PC-3 (cell line): Measurements from ENCODE around the gene TNIP1. TPM values are rescaled to one million over a fixed set of nuclear protein-coding genes. Genes with fewer than 3 reads are reported as not detected.

Experiments used
- ATAC-seq: fragments of 200-7000 bp; cut with Tn5 transposase; 2 replicates; pipeline ENCODE4 v1.9.1; 2020; ENCODE audit warnings: mild to moderate bottlenecking, moderate library complexity
- BruUV-seq: library from RNA; stranded (reverse); fragments of 400-500 nt; replicated peaks from 2 replicates; lab custom pipeline; 2021; lab: Mats Ljungman, UMichigan
- CTCF ChIA-PET: fragments of 300-600 bp; sonication (Branson Sonifier 250); formaldehyde crosslinking; loops from one replicate; lab custom pipeline; 2022; ENCODE audit warnings: antibody characterized with exemption; lab: Charles Lee
- POLR2A ChIA-PET: fragments of 300-600 bp; sonication (Branson Sonifier 250); formaldehyde crosslinking; loops from one replicate; lab custom pipeline; 2022; ENCODE audit warnings: antibody characterized with exemption; ENCODE audit not compliant: unreplicated experiment; lab: Charles Lee
- DNase-seq: peaks from one replicate; pipeline ENCODE4 v3.0.0-alpha.2; 2015
- H2AFZ ChIP-seq: fragments of 300-600 bp; sonication (generic); 2 replicates; pipeline ENCODE4 v1.6.0; 2016; ENCODE audit warnings: antibody characterized with exemption, low read length
- H3F3A ChIP-seq: fragments of 300-600 bp; sonication (generic); one replicate; pipeline ENCODE4 v1.6.0; 2017; ENCODE audit warnings: antibody characterized with exemption, low read length, control low read depth, mild to moderate bottlenecking; ENCODE audit not compliant: unreplicated experiment
- H3K27ac ChIP-seq: fragments of 300-600 bp; sonication (generic); 2 replicates; pipeline ENCODE4 v1.5.1; 2016; ENCODE audit warnings: mild to moderate bottlenecking, low read length
- H3K27me3 ChIP-seq: fragments of 300-600 bp; sonication (generic); 2 replicates; pipeline ENCODE4 v1.6.1; 2016; ENCODE audit warnings: low read length, mixed read lengths
- H3K36me3 ChIP-seq: fragments of 300-600 bp; sonication (generic); 2 replicates; pipeline ENCODE4 v1.6.1; 2016; ENCODE audit warnings: low read depth, mixed run types, low read length, mixed read lengths
- H3K4me1 ChIP-seq: fragments of 300-600 bp; sonication (generic); 2 replicates; pipeline ENCODE4 v1.5.1; 2016; ENCODE audit warnings: low read length; ENCODE audit not compliant: insufficient read depth
- H3K4me2 ChIP-seq: fragments of 300-600 bp; sonication (generic); 2 replicates; pipeline ENCODE4 v1.6.0; 2016; ENCODE audit warnings: low read length
- H3K4me3 ChIP-seq: fragments of 300-600 bp; sonication (generic); 2 replicates; pipeline ENCODE4 v1.5.1; 2016; ENCODE audit warnings: mild to moderate bottlenecking, low read length, mixed read lengths
- H3K79me2 ChIP-seq: fragments of 300-600 bp; sonication (generic); 2 replicates; pipeline ENCODE4 v1.6.1; 2017; ENCODE audit warnings: low read length, mixed read lengths
- H3K9ac ChIP-seq: fragments of 300-600 bp; sonication (generic); 2 replicates; pipeline ENCODE4 v1.6.0; 2016; ENCODE audit warnings: mild to moderate bottlenecking, low read length
- H3K9me2 ChIP-seq: fragments of 300-600 bp; sonication (generic); replicated peaks from 2 replicates; pipeline ENCODE4 v1.6.1; 2016; ENCODE audit warnings: mixed run types, low read length, mixed read lengths
- H3K9me3 ChIP-seq: fragments of 300-600 bp; sonication (generic); 2 replicates; pipeline ENCODE4 v1.6.1; 2016; ENCODE audit warnings: low read length, mixed read lengths
- H4K20me1 ChIP-seq: fragments of 300-600 bp; sonication (generic); 2 replicates; pipeline ENCODE4 v1.6.1; 2016; ENCODE audit warnings: low read length, mixed read lengths
- EZH2 ChIP-seq: fragments of 300-600 bp; sonication (generic); IDR thresholded peaks from one replicate; pipeline ENCODE4 v1.6.1; 2017; ENCODE audit warnings: antibody characterized with exemption, mild to moderate bottlenecking, low read length; ENCODE audit not compliant: unreplicated experiment
- EZH2phosphoT487 ChIP-seq: fragments of 300-600 bp; sonication (generic); IDR thresholded peaks from 2 replicates; pipeline ENCODE4 v1.6.1; 2018; ENCODE audit warnings: mild to moderate bottlenecking, antibody characterized with exemption, low read length, borderline replicate concordance
- intact Hi-C: fragments of 100-400 bp; cut with micrococcal nuclease; formaldehyde crosslinking; loops from 2 replicates; pipeline ENCODE4 v1.9.0; 2023
- total RNA-seq: library from RNA; depleted of rRNA; stranded (reverse); fragments of >200 nt; gene quantifications from 2 replicates; pipeline ENCODE4 v1.2.3, GENCODE V29; 2014
- TF ChIP-seq, protein P1 (sequence below): fragments of 300-600 bp; sonication (generic); conservative IDR thresholded peaks from 2 replicates; pipeline ENCODE4 v1.5.1; 2017; ENCODE audit warnings: antibody characterized with exemption, low read depth, mild to moderate bottlenecking, low read length

Gene TNIP1
- total RNA-seq, 1 experiment from 2014 or later, result 90.0 TPM

DNA sequence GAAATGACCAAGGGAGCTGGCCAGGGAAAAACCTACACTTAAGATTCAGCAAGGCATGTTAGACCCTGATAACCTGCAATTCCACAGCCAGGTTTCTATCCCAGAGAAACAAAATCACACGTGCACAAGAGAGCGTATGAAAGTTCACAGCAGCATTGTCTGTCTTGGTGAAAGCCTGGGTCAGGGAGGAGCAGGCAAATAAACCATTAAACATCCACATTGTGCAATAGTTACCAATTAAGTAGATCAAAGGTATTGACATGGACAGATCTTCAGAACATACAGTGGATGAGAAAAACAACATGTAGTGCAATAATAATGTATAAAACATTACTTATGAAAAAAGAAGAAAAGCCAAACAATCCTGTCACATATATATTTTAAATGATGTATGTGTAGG is 76.3 kb downstream of the TNIP1 start:
- no peak for ATAC-seq
- no peaks in the 10 kb centered on the region for H4K20me1 ChIP-seq
- no peaks in the 10 kb centered on the region for H3K79me2 ChIP-seq
- TF ChIP-seq EZH2phosphoT487 (no peak), EZH2 (no peak)
- TF ChIP-seq, protein P1, sequence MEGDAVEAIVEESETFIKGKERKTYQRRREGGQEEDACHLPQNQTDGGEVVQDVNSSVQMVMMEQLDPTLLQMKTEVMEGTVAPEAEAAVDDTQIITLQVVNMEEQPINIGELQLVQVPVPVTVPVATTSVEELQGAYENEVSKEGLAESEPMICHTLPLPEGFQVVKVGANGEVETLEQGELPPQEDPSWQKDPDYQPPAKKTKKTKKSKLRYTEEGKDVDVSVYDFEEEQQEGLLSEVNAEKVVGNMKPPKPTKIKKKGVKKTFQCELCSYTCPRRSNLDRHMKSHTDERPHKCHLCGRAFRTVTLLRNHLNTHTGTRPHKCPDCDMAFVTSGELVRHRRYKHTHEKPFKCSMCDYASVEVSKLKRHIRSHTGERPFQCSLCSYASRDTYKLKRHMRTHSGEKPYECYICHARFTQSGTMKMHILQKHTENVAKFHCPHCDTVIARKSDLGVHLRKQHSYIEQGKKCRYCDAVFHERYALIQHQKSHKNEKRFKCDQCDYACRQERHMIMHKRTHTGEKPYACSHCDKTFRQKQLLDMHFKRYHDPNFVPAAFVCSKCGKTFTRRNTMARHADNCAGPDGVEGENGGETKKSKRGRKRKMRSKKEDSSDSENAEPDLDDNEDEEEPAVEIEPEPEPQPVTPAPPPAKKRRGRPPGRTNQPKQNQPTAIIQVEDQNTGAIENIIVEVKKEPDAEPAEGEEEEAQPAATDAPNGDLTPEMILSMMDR, result no peak
- intact Hi-C loops, result no loop called here
- no peaks in the 10 kb centered on the region for H3K9me2 ChIP-seq
- no peak for DNase-seq
- H3K9me3 ChIP-seq, result no peaks in the 10 kb centered on the region
- ChIA-PET POLR2A (no interaction called here), CTCF (interaction anchor here (0.6 kb wide), 1 partner anchor 375 kb away, joined by 3 read pairs; no protein-coding TSS in a partner anchor)
- H3K27ac ChIP-seq, result no peak overlapping the region
- no peaks in the 10 kb centered on the region for H3F3A ChIP-seq
- H3K4me3 ChIP-seq, result no peak overlapping the region
- BruUV-seq, result no TSS peak
- no peak overlapping the region for H2AFZ ChIP-seq
- H3K4me2 ChIP-seq, result no peak overlapping the region
- H3K36me3 ChIP-seq, result no peaks in the 10 kb centered on the region
- no peaks in the 10 kb centered on the region for H3K4me1 ChIP-seq
- H3K9ac ChIP-seq, result no peak overlapping the region
- no peaks in the 10 kb centered on the region for H3K27me3 ChIP-seq

DNA sequence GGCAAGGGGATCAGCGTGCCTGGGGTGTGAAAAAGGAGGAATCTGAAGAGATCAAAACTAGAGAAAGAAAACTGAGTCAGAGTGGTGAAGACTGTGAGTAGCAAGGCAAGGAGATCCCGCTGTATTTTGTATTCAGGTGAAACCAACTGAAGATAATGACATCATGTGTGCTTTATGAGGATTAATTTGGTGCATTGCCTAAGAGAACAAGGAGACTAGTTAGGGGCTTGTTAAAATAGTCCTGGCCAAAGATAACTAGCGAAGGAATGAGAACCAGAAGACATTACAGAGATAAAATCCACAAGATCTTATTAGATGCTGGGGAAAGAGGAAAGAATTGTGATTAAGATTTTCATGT is 77.4 kb downstream of the TNIP1 start:
- Histone ChIP-seq H3K79me2 (no peaks in the 10 kb centered on the region), H3K36me3 (no peaks in the 10 kb centered on the region), H3K4me1 (no peaks in the 10 kb centered on the region), H2AFZ (no peak overlapping the region), H3K27me3 (no peaks in the 10 kb centered on the region), H3K9me3 (no peaks in the 10 kb centered on the region), H3F3A (no peaks in the 10 kb centered on the region), H4K20me1 (no peaks in the 10 kb centered on the region), H3K9ac (no peak overlapping the region), H3K27ac (no peak overlapping the region), H3K9me2 (no peaks in the 10 kb centered on the region), H3K4me2 (no peak overlapping the region), H3K4me3 (no peak overlapping the region)
- no peak for ATAC-seq
- ChIA-PET POLR2A (no interaction called here), CTCF (no interaction called here)
- TF ChIP-seq EZH2, result no peak
- TF ChIP-seq, protein P1, result no peak
- TF ChIP-seq EZH2phosphoT487, result no peak
- BruUV-seq, result no TSS peak
- intact Hi-C loops, result loop anchor here (2.0 kb wide), 1 partner anchor 203 kb away; no protein-coding TSS in a partner anchor
- no peak for DNase-seq

DNA sequence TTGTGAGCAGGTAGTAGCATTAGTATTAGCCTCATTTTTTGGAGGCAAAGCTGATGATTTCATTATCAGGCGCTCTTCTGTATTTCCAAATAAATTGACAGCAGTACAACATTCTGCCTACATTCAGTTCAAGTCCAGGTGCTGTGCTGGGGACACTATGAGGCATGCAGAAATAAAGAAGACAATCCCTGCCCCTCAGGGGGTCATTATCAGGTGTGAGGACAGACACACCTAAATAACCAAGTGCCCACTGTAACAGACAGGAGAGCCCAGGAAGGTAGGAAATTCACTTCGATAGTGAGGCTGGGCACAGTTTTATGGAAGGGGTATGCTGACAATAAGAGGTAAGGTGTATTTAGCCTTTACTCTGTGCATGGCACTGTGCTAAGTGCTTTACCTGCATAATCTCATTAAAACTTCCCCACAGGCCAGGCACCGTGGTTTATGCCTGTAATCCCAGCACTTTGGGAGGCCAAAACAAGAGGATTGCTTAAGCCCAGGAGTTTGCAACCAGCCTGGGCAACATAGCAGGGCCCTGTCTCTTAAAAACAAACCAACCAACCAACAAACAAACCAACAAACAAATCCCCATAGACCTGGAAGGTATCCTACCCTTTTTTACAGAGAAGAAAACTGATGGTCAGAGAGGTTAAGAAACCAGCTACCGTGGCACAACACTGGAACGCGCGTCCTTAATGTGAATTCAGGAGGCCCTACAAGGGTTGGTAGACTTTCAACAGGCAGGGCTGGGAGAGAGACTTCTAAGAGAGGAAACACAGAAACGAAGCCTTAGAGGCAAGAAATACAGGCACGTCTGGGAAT is 77.9 kb downstream of the TNIP1 start:
- H3K4me3 ChIP-seq, result no peak overlapping the region
- DNase-seq (no peak), ATAC-seq (no peak)
- H3K4me2 ChIP-seq, result no peak overlapping the region
- no peaks in the 10 kb centered on the region for H3K27me3 ChIP-seq
- H3K27ac ChIP-seq, result no peak overlapping the region
- ChIA-PET POLR2A (interaction anchor here (0.6 kb wide), 1 partner anchor 155 kb away, joined by 15 read pairs; the partner anchor contains the start of gene ANXA6), CTCF (interaction anchor here (0.6 to 1.3 kb wide), 9 partner anchors 9 to 1180 kb away, joined by 4 to 27 read pairs (median 7); no protein-coding TSS in a partner anchor)
- no peaks in the 10 kb centered on the region for H3K79me2 ChIP-seq
- intact Hi-C loops, result loop anchor here (1.0 to 2.0 kb wide), 5 partner anchors 20 to 202 kb away; no protein-coding TSS in a partner anchor
- H3K4me1 ChIP-seq, result no peaks in the 10 kb centered on the region
- TF ChIP-seq EZH2 (no peak), EZH2phosphoT487 (no peak)
- TF ChIP-seq, protein P1, result no peak
- H3K9me3 ChIP-seq, result no peaks in the 10 kb centered on the region
- no peaks in the 10 kb centered on the region for H3K36me3 ChIP-seq
- BruUV-seq, result no TSS peak
- H3K9ac ChIP-seq, result no peak overlapping the region
- no peaks in the 10 kb centered on the region for H3K9me2 ChIP-seq
- no peaks in the 10 kb centered on the region for H4K20me1 ChIP-seq
- H3F3A ChIP-seq, result no peaks in the 10 kb centered on the region
- no peak overlapping the region for H2AFZ ChIP-seq
